Ovary (tissue), 9 donors: ENCODE data around the gene DBF4B. TPM values are rescaled to one million over a fixed set of nuclear protein-coding genes. Genes with fewer than 3 reads are reported as not detected.

ENCODE experiments used
- DNase-seq, 5 donors: peaks; one replicate each; pipeline ENCODE4 v3.0.0-alpha.2; 2019 to 2020
- H3K27ac ChIP-seq, 2 donors: fragments of 200-600 bp; one replicate each; pipeline versions ENCODE4 v1.5.1 to v1.8.0; 2019 to 2022
- H3K27me3 ChIP-seq: fragments of 200-600 bp; one replicate; pipeline ENCODE4 v1.8.0; 2022
- H3K36me3 ChIP-seq: fragments of 200-600 bp; sonication (generic); one replicate; pipeline ENCODE4 v1.5.1; 2019
- H3K4me1 ChIP-seq: one replicate; pipeline ENCODE4 v1.8.1; 2013; ENCODE audit warnings: mild to moderate bottlenecking, moderate library complexity; ENCODE audit not compliant: insufficient read depth
- H3K4me3 ChIP-seq: fragments of 200-600 bp; sonication (generic); one replicate; pipeline ENCODE4 v1.5.1; 2017
- H3K9me3 ChIP-seq, 2 donors: fragments of 200-600 bp in 1 of 2; sonication (generic) in 1 of 2; one replicate each; pipeline versions ENCODE4 v1.5.1 to v1.8.1; 2013 to 2019; ENCODE audit warnings: mild to moderate bottlenecking in 1 of 2, moderate library complexity in 1 of 2
- CTCF ChIP-seq, 3 donors: fragments of 450-650 bp in 2 of 3; fragments of 200-600 bp in 1 of 3; IDR thresholded peaks; one replicate each; pipeline versions ENCODE4 v1.5.1 to v1.8.0; 2016 to 2022; ENCODE audit warnings: antibody characterized with exemption in 3 of 3, mild to moderate bottlenecking in 1 of 3
- EP300 ChIP-seq: sonication (generic); formaldehyde crosslinking; IDR thresholded peaks from one replicate; pipeline ENCODE4 v1.6.1; 2017; ENCODE audit warnings: antibody characterized with exemption
- POLR2A ChIP-seq: fragments of 450-650 bp; IDR thresholded peaks from one replicate; pipeline ENCODE4 v1.6.1; 2017; ENCODE audit warnings: antibody characterized with exemption, mild to moderate bottlenecking, moderate library complexity
- WGBS, 3 donors: extraction: QIAGEN DNeasy Blood & Tissue Kit in 1 of 3; methylation state at CpG; one replicate each; pipeline versions ENCODE4 v1.1.5 to v1.1.7; 2013 to 2017; 5-methylcytosine and 5-hydroxymethylcytosine counted together
- intact Hi-C, 4 donors: fragments of 100-400 bp; cut with DNase I; formaldehyde crosslinking; loops; one replicate each; pipeline versions ENCODE4 v1.11.0 to v1.15.1; 2022 to 2023
- polyA plus RNA-seq, 2 donors: library from polyadenylated mRNA; stranded (reverse); fragments of 200-250 nt in 1 of 2; fragments of 350-450 nt in 1 of 2; fragmentation: Illumina TruSeq in 1 of 2; extraction: RNeasy Lipid Tissue Mini Kit (QIAGEN cat#74804) in 1 of 2; gene quantifications; one replicate each; pipeline ENCODE4 v1.2.3, GENCODE V29; 2013 to 2014
- total RNA-seq, 7 donors: library from RNA; depleted of rRNA in 2 of 7; stranded (reverse); fragments of >200 nt in 2 of 7; fragmentation: NEBNext Ultra II Directional in 3 of 7; extraction: Animal tissue kit (Norgen Biotek cat#: 25700) in 3 of 7; gene quantifications; one replicate each; pipeline versions ENCODE4 v1.1.0 to v1.2.4, GENCODE V29; 2016 to 2023
- donor health status: DM: no; HTN: no; CAD: no; lungs with moderate emphysema.
- donor health status: DM: no; HTN: no; CAD: no.
- donor health status: Bipolar disorder and iron deficiency.
- donor health status: DM: yes; HTN: yes; CAD: no.
- donor health status: DM: no; HTN: no; CAD: no.
- donor health status: DM: yes; HTN: yes; CAD: no.

The DBF4B gene
- total and polyA plus RNA-seq, 9 donors: 3.1 to 9.7 (median 6.7) TPM

- Histone ChIP-seq H3K4me1 (no peaks in the 10 kb centered on the region), H3K9me3 (no peaks in the 10 kb centered on the region), H3K36me3 (no peaks in the 10 kb centered on the region), H3K27me3 (no peaks in the 10 kb centered on the region), H3K27ac (no peak overlapping the region), H3K4me3 (no peak overlapping the region)
- intact Hi-C loops: loop anchor here (2.0 to 10.0 kb wide), 4 partner anchors 84 to 246 kb away; no protein-coding TSS in a partner anchor
- no peak for TF ChIP-seq POLR2A
- TF ChIP-seq EP300: no peak
- 25 to 29% (median 28%) methylated on average over 10 of the region's 10 CpGs for WGBS, 3 donors
- DNase-seq: no peak
Observed at GRCh38 chr17:44778656-44779210, 70.3 kb downstream of the DBF4B start.

DNA sequence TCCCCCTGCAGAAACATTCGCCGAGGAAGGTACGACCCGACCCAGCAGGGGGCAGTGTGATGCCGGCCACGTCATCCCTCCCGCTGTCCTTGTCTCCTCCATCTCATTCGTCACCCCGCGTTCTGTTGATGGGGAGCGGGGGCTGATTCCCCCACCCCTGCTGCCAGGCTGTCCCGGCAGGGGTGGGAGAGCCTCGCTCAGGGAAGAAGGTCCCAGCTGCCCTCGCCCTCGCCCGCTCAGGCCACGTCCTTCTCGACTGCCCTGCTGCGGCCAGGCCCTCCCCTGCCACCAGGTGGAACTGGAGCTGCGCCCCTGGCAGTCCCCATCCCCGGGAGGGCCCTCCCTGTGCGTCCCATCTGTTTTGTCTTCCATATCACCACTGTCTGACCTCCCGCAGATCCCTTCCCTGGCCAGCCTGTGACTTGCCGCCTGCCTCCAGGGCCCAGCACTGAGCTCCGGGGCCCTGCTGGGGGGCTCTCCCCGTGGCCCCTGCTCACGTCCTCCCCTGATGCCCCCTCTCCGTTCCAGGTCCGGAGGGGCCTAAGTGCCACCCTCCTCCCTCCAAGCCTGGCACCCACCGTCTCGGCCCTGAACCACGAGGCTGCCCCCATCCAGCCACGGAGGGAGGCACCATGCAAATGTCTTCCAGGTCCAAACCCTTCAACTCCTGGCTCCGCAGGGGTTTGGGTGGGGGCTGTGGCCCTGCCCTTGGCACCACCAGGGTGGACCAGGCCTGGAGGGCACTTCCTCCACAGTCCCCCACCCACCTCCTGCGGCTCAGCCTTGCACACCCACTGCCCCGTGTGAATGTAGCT, 71.0 kb downstream of the DBF4B start:
- peak; percentile 42 to 82 (median 76) for DNase-seq
- intact Hi-C loops: loop anchor here (2.0 to 10.0 kb wide), 5 partner anchors 83 to 348 kb away; no protein-coding TSS in a partner anchor
- peak overlapping the region; percentile 35 for H3K4me3 ChIP-seq
- H3K4me1 ChIP-seq: no peaks in the 10 kb centered on the region
- TF ChIP-seq POLR2A (no peak), CTCF (IDR thresholded peaks at IDR 0.05) (peak; percentile 23 to 76 (median 66)), EP300 (no peak)
- peak overlapping the region in 1 of 2 donors; percentile 61 for H3K27ac ChIP-seq
- H3K36me3 ChIP-seq: no peaks in the 10 kb centered on the region
- H3K9me3 ChIP-seq: no peaks in the 10 kb centered on the region
- WGBS, 3 donors: 14 to 16% (median 15%) methylated on average over 36 of the region's 36 CpGs
- no peaks in the 10 kb centered on the region for H3K27me3 ChIP-seq

DNA sequence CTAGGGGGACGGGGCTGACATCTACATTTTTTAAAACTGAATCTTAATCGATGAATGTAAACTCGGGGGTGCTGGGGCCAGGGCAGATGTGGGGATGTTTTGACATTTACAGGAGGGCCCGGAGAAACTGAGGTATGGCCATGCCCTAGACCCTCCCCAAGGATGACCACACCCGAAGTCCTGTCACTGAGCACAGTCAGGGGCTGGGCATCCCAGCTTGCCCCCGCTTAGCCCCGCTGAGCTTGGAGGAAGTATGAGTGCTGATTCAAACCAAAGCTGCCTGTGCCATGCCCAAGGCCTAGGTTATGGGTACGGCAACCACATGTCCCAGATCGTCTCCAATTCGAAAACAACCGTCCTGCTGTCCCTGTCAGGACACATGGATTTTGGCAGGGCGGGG, 71.7 kb downstream of the DBF4B start:
- Histone ChIP-seq H3K4me3 (no peak overlapping the region), H3K9me3 (no peaks in the 10 kb centered on the region), H3K27me3 (no peaks in the 10 kb centered on the region), H3K36me3 (no peaks in the 10 kb centered on the region), H3K27ac (no peak overlapping the region), H3K4me1 (no peaks in the 10 kb centered on the region)
- WGBS, 3 donors: 91 to 94% (median 91%) methylated on average over 12 of the region's 12 CpGs
- intact Hi-C loops: loop anchor here in 1 of 4 donors (5.0 kb wide), 1 partner anchor 347 kb away; no protein-coding TSS in a partner anchor
- TF ChIP-seq CTCF (IDR thresholded peaks at IDR 0.05) (no peak), POLR2A (no peak), EP300 (no peak)
- DNase-seq: no peak

GRCh38 chr17:44780845-44781480, 72.5 kb downstream of the DBF4B start:
- no peaks in the 10 kb centered on the region for H3K36me3 ChIP-seq
- WGBS, 3 donors: 90 to 96% (median 92%) methylated on average over 11 to 14 of the region's 14 CpGs
- H3K4me3 ChIP-seq: no peak overlapping the region
- intact Hi-C loops: loop anchor here in 1 of 4 donors (5.0 kb wide), 1 partner anchor 346 kb away; no protein-coding TSS in a partner anchor
- no peaks in the 10 kb centered on the region for H3K27me3 ChIP-seq
- H3K4me1 ChIP-seq: no peaks in the 10 kb centered on the region
- H3K27ac ChIP-seq: no peak overlapping the region
- no peak for DNase-seq
- TF ChIP-seq POLR2A (no peak), EP300 (no peak), CTCF (IDR thresholded peaks at IDR 0.05) (no peak)
- no peaks in the 10 kb centered on the region for H3K9me3 ChIP-seq
